WTC11 (cell line): ENCODE results near the gene MTMR4. TPM values are rescaled to one million over a fixed set of nuclear protein-coding genes. Genes with fewer than 3 reads are reported as not detected.

ENCODE experiments used
- ATAC-seq: fragments of 200-7000 bp; cut with Tn5 transposase; 2 replicates; pipeline ENCODE4 v1.10.0; 2021; ENCODE audit warnings: mild to moderate bottlenecking, moderate library complexity
- CTCF ChIA-PET: fragments of 300-600 bp; sonication (Branson Sonifier 250); formaldehyde crosslinking; loops from one replicate; lab custom pipeline; 2021; ENCODE audit warnings: antibody characterized with exemption; lab: Charles Lee
- POLR2A ChIA-PET: fragments of 350-600 bp; sonication (Branson Sonifier 250); formaldehyde crosslinking; loops from one replicate; lab custom pipeline; 2021; ENCODE audit warnings: antibody characterized with exemption; lab: Charles Lee
- DNase-seq: peaks from one replicate; pipeline ENCODE4 v3.0.0; 2021; ENCODE audit warnings: low spot score
- H3K27ac Mint-ChIP-seq: 2 replicates; pipeline ENCODE4 v1.8.0; 2021; ENCODE audit warnings: mixed read lengths
- H3K27me3 Mint-ChIP-seq: 2 replicates; pipeline ENCODE4 v1.8.0; 2021; ENCODE audit warnings: low read depth, mild to moderate bottlenecking, moderate library complexity, mixed read lengths
- H3K36me3 Mint-ChIP-seq: 2 replicates; pipeline ENCODE4 v1.8.0; 2021; ENCODE audit warnings: mixed read lengths
- H3K4me1 Mint-ChIP-seq: 2 replicates; pipeline ENCODE4 v1.8.0; 2022; ENCODE audit warnings: mixed read lengths
- H3K4me3 Mint-ChIP-seq: 2 replicates; pipeline ENCODE4 v1.8.0; 2021; ENCODE audit warnings: mild to moderate bottlenecking, moderate library complexity, mixed read lengths
- H3K9me3 Mint-ChIP-seq: 2 replicates; pipeline ENCODE4 v1.8.0; 2021; ENCODE audit warnings: mixed read lengths
- ATF1 ChIP-seq: sonication (generic); formaldehyde crosslinking; IDR thresholded peaks from 2 replicates; pipeline ENCODE4 v1.8.1; 2023; ENCODE audit warnings: mild to moderate bottlenecking, moderate library complexity, missing genetic modification reagents
- CREB1 ChIP-seq: sonication (generic); formaldehyde crosslinking; IDR thresholded peaks from 2 replicates; pipeline ENCODE4 v1.8.0; 2023; ENCODE audit warnings: mild to moderate bottlenecking, missing genetic modification reagents
- CTCF ChIP-seq: fragments of 200-600 bp; IDR thresholded peaks from 2 replicates; pipeline ENCODE4 v1.8.0; 2022; ENCODE audit warnings: antibody characterized with exemption
- FOXK1 ChIP-seq: sonication (generic); formaldehyde crosslinking; IDR thresholded peaks from 2 replicates; pipeline ENCODE4 v1.8.0; 2022; ENCODE audit warnings: mild to moderate bottlenecking, moderate library complexity, missing genetic modification reagents
- GABPB1 ChIP-seq: sonication (generic); formaldehyde crosslinking; IDR thresholded peaks from 2 replicates; pipeline ENCODE4 v1.8.1; 2023; ENCODE audit warnings: mild to moderate bottlenecking, missing genetic modification reagents
- JAZF1 ChIP-seq: fragments of 250-450 bp; sonication (Bioruptor Pico); IDR thresholded peaks from 2 replicates; pipeline ENCODE4 v1.9.0; 2021; ENCODE audit warnings: moderate library complexity, mild to moderate bottlenecking, inconsistent platforms
- NFYB ChIP-seq: sonication (generic); formaldehyde crosslinking; conservative IDR thresholded peaks from 2 replicates; pipeline ENCODE4 v1.8.0; 2022; ENCODE audit warnings: low read depth, missing genetic modification reagents
- RELA ChIP-seq: sonication (generic); formaldehyde crosslinking; IDR thresholded peaks from 2 replicates; pipeline ENCODE4 v1.8.1; 2022; ENCODE audit warnings: missing genetic modification reagents, mild to moderate bottlenecking, borderline replicate concordance
- SP1 ChIP-seq: sonication (generic); formaldehyde crosslinking; conservative IDR thresholded peaks from 2 replicates; pipeline ENCODE4 v1.8.1; 2022; ENCODE audit warnings: missing genetic modification reagents
- TP53 ChIP-seq: sonication (generic); formaldehyde crosslinking; IDR thresholded peaks from 2 replicates; pipeline ENCODE4 v1.8.1; 2023; ENCODE audit warnings: mild to moderate bottlenecking, missing genetic modification reagents
- ZNF396 ChIP-seq: fragments of 250-450 bp; sonication (Bioruptor Pico); IDR thresholded peaks from 2 replicates; pipeline ENCODE4 v1.8.0; 2021; ENCODE audit warnings: mild to moderate bottlenecking, moderate library complexity, borderline replicate concordance
- ZSCAN18 ChIP-seq: fragments of 250-450 bp; sonication (Bioruptor Pico); IDR thresholded peaks from 2 replicates; pipeline ENCODE4 v2.1.2; 2022; ENCODE audit warnings: mild to moderate bottlenecking, moderate library complexity
- total RNA-seq: library from RNA; stranded (reverse); gene quantifications from 3 replicates; pipeline ENCODE4 v1.2.3, GENCODE V29; 2021
- TF ChIP-seq, protein P1 (sequence below): sonication (generic); formaldehyde crosslinking; IDR thresholded peaks from 2 replicates; pipeline ENCODE4 v1.8.0; 2022; ENCODE audit warnings: mild to moderate bottlenecking, missing genetic modification reagents
- TF ChIP-seq, protein P2 (sequence below): fragments of 250-450 bp; sonication (Bioruptor Pico); IDR thresholded peaks from 2 replicates; pipeline ENCODE4 v1.9.0; 2021; ENCODE audit warnings: mild to moderate bottlenecking, borderline replicate concordance
- TF ChIP-seq, protein P3 (sequence below): sonication (generic); formaldehyde crosslinking; conservative IDR thresholded peaks from 2 replicates; pipeline ENCODE4 v1.8.1; 2023; ENCODE audit warnings: mild to moderate bottlenecking, low read depth, missing genetic modification reagents, moderate library complexity
- TF ChIP-seq, protein P4 (sequence below): sonication (generic); formaldehyde crosslinking; IDR thresholded peaks from 2 replicates; pipeline ENCODE4 v1.8.1; 2023; ENCODE audit warnings: mild to moderate bottlenecking, missing genetic modification reagents, moderate library complexity

MTMR4 gene
- total RNA-seq, 1 experiment from 2014 or later = 30.8 TPM

GRCh38 chr17:58521680-58522079 lies 7.2 kb upstream of the MTMR4 start (continued):
- TF ChIP-seq RELA (CRISPR knock-in tag) = no peak
- TF ChIP-seq JAZF1 (CRISPR knock-in tag) = no peak
- TF ChIP-seq, protein P1, sequence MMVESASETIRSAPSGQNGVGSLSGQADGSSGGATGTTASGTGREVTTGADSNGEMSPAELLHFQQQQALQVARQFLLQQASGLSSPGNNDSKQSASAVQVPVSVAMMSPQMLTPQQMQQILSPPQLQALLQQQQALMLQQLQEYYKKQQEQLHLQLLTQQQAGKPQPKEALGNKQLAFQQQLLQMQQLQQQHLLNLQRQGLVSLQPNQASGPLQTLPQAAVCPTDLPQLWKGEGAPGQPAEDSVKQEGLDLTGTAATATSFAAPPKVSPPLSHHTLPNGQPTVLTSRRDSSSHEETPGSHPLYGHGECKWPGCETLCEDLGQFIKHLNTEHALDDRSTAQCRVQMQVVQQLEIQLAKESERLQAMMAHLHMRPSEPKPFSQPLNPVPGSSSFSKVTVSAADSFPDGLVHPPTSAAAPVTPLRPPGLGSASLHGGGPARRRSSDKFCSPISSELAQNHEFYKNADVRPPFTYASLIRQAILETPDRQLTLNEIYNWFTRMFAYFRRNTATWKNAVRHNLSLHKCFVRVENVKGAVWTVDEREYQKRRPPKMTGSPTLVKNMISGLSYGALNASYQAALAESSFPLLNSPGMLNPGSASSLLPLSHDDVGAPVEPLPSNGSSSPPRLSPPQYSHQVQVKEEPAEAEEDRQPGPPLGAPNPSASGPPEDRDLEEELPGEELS (CRISPR knock-in tag) = no peak

DNA sequence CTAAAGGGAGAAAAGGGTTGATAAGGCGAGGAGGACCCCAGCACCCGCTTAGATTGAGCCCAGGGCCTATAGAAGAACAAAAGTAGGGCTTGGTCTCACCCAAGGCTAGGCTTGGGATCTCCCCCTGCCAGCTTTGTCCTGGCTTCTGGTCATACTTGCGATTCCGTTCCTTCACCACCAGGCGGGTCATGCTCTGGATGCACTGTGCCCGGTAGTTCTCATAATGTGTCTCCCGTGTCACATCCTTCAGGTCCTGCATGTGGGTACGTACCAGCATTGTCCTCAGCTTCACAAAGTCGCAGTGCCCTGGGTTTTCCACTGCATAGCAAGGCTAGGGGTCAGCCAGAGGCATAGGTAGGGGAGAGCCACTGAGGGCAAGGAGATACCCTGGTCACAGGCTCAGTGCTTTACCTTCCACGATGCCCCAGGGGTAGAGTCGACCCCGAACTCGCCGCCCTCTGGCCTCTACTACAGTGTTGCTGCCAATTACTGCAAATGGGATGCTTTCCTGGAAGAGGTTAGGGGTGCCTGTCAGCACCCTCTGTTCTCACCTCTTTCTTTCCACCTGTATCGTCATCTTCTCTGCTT lies 6.5 kb upstream of the MTMR4 start:
- Mint-ChIP-seq H3K9me3 (no peaks in the 10 kb centered on the region), H3K27me3 (no peaks in the 10 kb centered on the region; the same call in 1 of the 2 replicates), H3K36me3 (no peaks in the 10 kb centered on the region), H3K4me1 (peaks cover 23% of the 10 kb centered on the region), H3K4me3 (no peak overlapping the region), H3K27ac (no peak overlapping the region)
- peak; percentile 50; the same call in 1 of the 2 replicates for TF ChIP-seq CTCF
- no peak for TF ChIP-seq ZSCAN18 (CRISPR knock-in tag)
- ChIA-PET CTCF (interaction anchor here (0.5 to 3.3 kb wide), 27 partner anchors 11 to 687 kb away, joined by 3 to 43 read pairs (median 5); partner anchors contain the start of genes HSF5 and PPM1E), POLR2A (interaction anchor here (0.8 to 1.2 kb wide), 2 partner anchors 25 to 110 kb away, joined by 3 to 5 read pairs; no protein-coding TSS in a partner anchor)
- peak; percentile 50 for DNase-seq
- ATAC-seq = peak; percentile 3; the same call in 1 of the 2 replicates

DNA sequence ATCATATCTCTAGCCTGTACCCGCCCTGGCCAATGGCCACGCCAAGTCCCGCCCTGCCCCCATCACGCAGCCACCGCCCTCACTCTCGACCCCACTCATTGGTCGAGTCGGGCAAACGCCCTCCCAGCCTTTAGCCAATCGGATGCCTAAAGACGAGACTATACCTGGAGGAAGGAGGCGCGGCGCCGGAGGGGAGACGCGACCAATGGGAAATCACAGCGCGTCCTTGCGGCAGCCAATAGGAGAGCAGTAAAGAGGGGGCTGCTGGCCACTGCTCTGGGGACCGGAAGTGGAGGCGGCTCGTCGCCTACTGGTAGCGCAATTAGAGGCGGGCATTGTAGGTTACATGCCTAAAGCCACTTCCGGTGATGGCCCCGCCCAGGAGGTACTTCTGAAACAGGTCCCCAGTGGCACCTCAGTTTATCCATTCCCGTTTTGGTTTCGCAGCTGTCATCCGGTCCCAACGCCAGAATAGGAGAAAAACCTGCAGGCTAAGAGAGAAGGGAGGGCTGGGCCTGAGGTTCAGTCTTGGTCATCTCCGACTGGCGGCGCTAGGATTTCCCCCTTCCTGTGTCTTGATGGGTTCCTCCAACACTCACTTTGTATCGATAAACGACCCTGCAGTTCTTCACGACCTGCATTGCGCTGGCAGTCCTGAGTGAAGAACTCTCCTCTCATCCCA lies 3.6 kb upstream of the MTMR4 start:
- ChIA-PET CTCF (interaction anchor here (0.6 to 3.3 kb wide), 19 partner anchors 10 to 589 kb away, joined by 3 to 43 read pairs (median 6); partner anchors contain the start of gene TRIM37), POLR2A (interaction anchor here (1.0 to 1.1 kb wide), 2 partner anchors 114 to 488 kb away, joined by 3 to 4 read pairs; no protein-coding TSS in a partner anchor)
- ATAC-seq (peak; percentile 78), DNase-seq (peak; percentile 99)
- H3K4me1 Mint-ChIP-seq = peaks cover 29% of the 10 kb centered on the region
- H3K4me3 Mint-ChIP-seq = peak overlapping the region; percentile 96
- H3K27me3 Mint-ChIP-seq = no peaks in the 10 kb centered on the region; the same call in 1 of the 2 replicates
- H3K27ac Mint-ChIP-seq = peak overlapping the region; percentile 98
- no peaks in the 10 kb centered on the region for H3K9me3 Mint-ChIP-seq
- H3K36me3 Mint-ChIP-seq = no peaks in the 10 kb centered on the region
- TF ChIP-seq SP1 (CRISPR knock-in tag) = peak; percentile 97
- TF ChIP-seq FOXK1 (CRISPR knock-in tag) = peak; percentile 59
- TF ChIP-seq CREB1 (CRISPR knock-in tag) = 0 out of 2 replicates have a peak, but pooled peaks have one; percentile 39
- peak; percentile 97 for TF ChIP-seq NFYB (CRISPR knock-in tag)
- TF ChIP-seq TP53 = no peak
- TF ChIP-seq, protein P2, sequence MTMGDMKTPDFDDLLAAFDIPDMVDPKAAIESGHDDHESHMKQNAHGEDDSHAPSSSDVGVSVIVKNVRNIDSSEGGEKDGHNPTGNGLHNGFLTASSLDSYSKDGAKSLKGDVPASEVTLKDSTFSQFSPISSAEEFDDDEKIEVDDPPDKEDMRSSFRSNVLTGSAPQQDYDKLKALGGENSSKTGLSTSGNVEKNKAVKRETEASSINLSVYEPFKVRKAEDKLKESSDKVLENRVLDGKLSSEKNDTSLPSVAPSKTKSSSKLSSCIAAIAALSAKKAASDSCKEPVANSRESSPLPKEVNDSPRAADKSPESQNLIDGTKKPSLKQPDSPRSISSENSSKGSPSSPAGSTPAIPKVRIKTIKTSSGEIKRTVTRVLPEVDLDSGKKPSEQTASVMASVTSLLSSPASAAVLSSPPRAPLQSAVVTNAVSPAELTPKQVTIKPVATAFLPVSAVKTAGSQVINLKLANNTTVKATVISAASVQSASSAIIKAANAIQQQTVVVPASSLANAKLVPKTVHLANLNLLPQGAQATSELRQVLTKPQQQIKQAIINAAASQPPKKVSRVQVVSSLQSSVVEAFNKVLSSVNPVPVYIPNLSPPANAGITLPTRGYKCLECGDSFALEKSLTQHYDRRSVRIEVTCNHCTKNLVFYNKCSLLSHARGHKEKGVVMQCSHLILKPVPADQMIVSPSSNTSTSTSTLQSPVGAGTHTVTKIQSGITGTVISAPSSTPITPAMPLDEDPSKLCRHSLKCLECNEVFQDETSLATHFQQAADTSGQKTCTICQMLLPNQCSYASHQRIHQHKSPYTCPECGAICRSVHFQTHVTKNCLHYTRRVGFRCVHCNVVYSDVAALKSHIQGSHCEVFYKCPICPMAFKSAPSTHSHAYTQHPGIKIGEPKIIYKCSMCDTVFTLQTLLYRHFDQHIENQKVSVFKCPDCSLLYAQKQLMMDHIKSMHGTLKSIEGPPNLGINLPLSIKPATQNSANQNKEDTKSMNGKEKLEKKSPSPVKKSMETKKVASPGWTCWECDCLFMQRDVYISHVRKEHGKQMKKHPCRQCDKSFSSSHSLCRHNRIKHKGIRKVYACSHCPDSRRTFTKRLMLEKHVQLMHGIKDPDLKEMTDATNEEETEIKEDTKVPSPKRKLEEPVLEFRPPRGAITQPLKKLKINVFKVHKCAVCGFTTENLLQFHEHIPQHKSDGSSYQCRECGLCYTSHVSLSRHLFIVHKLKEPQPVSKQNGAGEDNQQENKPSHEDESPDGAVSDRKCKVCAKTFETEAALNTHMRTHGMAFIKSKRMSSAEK (CRISPR knock-in tag) = no peak
- no peak for TF ChIP-seq ATF1
- TF ChIP-seq, protein P3, sequence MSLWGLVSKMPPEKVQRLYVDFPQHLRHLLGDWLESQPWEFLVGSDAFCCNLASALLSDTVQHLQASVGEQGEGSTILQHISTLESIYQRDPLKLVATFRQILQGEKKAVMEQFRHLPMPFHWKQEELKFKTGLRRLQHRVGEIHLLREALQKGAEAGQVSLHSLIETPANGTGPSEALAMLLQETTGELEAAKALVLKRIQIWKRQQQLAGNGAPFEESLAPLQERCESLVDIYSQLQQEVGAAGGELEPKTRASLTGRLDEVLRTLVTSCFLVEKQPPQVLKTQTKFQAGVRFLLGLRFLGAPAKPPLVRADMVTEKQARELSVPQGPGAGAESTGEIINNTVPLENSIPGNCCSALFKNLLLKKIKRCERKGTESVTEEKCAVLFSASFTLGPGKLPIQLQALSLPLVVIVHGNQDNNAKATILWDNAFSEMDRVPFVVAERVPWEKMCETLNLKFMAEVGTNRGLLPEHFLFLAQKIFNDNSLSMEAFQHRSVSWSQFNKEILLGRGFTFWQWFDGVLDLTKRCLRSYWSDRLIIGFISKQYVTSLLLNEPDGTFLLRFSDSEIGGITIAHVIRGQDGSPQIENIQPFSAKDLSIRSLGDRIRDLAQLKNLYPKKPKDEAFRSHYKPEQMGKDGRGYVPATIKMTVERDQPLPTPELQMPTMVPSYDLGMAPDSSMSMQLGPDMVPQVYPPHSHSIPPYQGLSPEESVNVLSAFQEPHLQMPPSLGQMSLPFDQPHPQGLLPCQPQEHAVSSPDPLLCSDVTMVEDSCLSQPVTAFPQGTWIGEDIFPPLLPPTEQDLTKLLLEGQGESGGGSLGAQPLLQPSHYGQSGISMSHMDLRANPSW (CRISPR knock-in tag) = no peak
- peak; percentile 57 for TF ChIP-seq GABPB1
- TF ChIP-seq, protein P4, sequence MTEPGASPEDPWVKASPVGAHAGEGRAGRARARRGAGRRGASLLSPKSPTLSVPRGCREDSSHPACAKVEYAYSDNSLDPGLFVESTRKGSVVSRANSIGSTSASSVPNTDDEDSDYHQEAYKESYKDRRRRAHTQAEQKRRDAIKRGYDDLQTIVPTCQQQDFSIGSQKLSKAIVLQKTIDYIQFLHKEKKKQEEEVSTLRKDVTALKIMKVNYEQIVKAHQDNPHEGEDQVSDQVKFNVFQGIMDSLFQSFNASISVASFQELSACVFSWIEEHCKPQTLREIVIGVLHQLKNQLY = no peak
- TF ChIP-seq ZNF396 (CRISPR knock-in tag) = no peak
